HG02943 (cell line): ENCODE measurements around the gene PWWP2B.
"Not testable (repeated sequence)": the region's sequence is repeated elsewhere in the genome, so short reads cannot be mapped to it uniquely, and the experiment has no call there.

Source experiments
- ATAC-seq: cut with Tn5 transposase; IDR thresholded peaks from one replicate; pipeline ENCODE4 v1.9.1; 2021; ENCODE audit warnings: mild to moderate bottlenecking, low read depth, moderate library complexity; ENCODE audit not compliant: unreplicated experiment

Gene PWWP2B

DNA sequence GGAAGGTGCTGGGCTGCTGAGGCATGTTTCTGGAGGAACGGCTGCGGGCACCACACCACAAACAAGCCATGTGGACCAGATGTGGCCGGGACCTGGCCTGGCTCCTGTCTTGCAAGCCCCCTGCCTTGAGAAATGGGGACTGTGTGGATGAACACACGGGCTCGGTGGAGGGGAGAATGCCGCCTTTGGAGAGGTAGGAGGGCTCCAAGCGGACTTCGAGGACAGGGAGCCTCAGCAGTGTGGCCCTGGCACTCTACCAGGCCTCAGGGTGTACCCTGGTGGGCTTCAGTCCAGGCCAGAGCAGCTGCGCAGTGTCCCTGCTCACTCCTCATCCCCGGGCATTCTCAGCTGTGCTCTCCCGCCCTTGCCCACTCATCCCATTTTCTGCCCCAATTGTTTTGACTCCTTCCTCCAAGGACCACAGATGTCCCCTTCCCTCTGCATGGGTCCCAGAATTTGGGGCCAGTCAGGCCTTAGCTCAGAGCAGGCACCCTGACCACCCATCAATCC is 31.5 kb downstream of the PWWP2B start:
- no peak for ATAC-seq

GRCh38 chr10:132429281-132430230 is 32.6 kb downstream of the PWWP2B start:
- no peak for ATAC-seq

- ATAC-seq, result no peak
Observed at GRCh38 chr10:132430231-132430743, 33.3 kb downstream of the PWWP2B start.

DNA sequence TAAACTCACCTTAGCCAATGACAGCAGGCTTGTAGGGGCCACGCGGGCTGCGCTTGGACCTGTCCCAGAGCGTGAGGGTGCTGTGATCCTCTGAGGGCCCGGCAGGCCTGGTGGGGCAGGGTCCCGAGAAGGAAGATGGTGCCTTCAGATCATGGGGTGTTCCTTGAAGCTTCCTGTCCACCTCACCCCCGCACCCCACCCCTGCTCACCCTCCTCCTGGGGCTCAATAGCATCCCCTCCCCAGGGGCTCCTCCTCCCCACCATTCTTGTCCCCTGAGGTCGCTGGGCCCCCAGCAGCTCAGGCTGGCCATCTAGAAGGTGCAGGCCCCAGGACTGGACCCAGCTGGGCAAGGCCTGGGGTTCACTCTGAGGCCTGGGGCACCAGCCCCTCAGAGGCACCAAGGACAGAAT is 33.9 kb downstream of the PWWP2B start:
- ATAC-seq, result no peak

- ATAC-seq, result no peak
Observed at GRCh38 chr10:132431537-132432175, 34.7 kb downstream of the PWWP2B start.

DNA sequence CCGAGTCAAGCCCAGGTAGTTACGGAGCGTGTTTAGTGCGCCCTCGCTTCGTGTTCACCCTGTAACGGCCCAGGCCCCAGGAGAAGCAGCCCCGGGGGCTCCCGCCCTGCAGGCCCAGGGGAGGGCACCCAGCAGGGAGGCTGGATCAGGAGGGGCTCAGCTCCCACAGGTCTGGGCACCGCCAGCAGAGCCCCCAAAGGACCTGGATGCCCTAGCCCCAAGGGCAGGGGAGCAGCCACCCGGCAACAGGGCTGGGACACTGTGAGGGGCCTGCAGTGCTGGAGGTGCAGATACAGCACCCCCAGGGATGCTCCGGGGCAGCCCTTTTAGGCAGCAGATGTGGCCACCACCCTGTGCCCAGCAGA is 35.2 kb downstream of the PWWP2B start:
- ATAC-seq, result no peak

DNA sequence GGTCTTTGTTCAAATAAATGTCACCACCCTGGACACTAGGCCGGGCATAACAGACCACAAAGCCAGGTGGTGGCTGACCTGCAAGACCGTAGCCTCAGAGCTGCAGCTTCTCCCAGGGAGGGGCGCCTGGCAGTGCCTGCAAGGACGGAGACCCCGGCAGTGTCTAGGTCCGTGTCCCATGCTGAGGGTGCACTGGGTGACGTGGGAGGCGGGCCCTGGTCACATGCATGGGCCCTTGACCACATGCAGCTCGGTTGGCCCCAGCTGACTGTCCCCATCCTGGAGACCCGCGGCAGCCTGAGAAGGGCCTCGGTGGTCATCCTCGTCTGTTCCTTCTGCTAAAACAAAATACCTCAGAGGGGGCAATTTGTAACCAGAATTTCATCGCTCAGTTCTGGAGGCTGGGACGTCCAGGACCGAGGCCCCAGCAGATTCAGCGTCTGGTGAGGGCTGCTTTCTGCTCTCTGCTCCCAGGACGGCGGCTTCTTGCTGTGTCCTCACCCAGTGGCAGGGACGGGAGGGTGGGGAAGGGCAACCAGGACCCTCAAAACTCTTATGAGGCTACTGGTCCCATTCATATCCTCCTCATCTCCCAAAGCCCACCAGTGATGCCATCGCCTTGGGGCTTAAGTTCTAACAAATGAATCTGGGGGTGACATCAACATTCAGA is 36.8 kb downstream of the PWWP2B start:
- no peak for ATAC-seq

GRCh38 chr10:132434405-132435005 is 37.5 kb downstream of the PWWP2B start:
- no peak for ATAC-seq

DNA sequence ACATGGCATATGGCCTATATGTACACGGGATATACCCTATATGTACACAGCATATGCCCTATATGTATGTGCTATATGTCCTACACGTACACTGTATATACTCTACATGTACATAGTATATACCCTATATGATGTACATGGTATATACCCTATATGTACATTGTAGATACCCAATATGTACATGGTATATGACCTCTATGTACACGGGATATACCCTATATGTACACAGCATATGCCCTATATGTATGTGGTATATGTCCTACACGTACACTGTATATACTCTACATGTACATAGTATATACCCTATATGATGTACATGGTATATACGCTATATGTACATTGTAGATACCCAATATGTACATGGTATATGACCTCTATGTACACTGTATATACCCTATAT is 38.3 kb downstream of the PWWP2B start:
- not testable (repeated sequence) for ATAC-seq

DNA sequence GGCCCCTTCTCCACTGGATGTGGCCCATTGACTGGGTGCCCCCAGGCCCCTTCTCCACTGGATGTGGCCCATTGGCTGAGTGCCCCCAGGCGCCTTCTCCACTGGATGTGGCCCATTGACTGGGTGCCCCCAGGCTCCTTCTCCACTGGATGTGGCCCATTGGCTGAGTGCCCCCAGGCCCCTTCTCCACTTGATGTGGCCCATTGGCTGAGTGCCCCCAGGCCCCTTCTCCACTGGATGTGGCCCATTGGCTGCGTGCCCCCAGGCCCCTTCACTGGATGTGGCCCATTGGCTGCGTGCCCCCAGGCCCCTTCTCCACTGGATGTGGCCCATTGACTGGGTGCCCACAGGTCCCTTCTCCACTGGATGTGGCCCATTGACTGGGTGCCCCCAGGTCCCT is 39.1 kb downstream of the PWWP2B start:
- ATAC-seq, result not testable (repeated sequence)

GRCh38 chr10:132436861-132437410 is 39.9 kb downstream of the PWWP2B start:
- ATAC-seq, result no peak

- no peak for ATAC-seq
Observed at GRCh38 chr10:132437541-132437950, 40.5 kb downstream of the PWWP2B start.

- no peak for ATAC-seq
Observed at GRCh38 chr10:132438091-132439024, 41.4 kb downstream of the PWWP2B start.

GRCh38 chr10:132439025-132439388 is 42.0 kb downstream of the PWWP2B start:
- no peak for ATAC-seq

- no peak for ATAC-seq
Observed at GRCh38 chr10:132439424-132440163, 42.6 kb downstream of the PWWP2B start.

GRCh38 chr10:132440791-132441565 is 44.0 kb downstream of the PWWP2B start:
- no peak for ATAC-seq

DNA sequence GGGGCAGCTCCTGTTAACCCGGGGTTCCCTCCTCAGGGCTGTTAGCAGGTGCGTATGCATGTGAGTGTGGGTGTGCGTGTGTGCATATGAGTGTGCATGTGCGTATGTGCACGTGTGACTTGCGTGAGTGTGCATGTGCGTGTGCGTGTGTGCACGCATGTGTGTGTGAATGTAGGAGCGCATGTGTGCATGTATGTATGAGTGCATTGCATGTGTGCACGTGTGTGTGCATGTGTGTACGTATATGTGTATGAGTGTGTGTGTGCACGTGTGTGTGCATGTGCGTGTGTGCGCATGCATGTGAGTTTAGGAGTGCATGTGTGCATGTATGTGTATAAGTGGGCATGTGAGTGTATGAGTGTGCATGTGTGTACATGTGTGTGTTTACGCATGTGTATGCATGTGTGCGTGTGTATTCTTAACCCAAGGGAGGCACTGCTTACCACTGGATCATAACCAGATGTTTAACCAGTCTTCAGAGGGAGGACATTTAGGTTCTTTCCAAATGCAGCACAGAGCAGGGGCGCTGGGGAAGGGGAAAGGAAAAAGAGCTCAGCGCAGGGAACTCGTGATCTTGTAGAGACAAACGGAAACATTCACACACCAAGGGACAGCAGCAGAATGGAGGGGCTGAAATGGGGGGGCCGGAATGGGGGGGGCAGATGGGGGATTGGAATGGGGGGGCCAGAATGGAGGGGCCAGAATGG is 45.0 kb downstream of the PWWP2B start:
- no peak for ATAC-seq
